Measurements from ENCODE around the gene KIAA0513. TPM values are rescaled to one million over a fixed set of nuclear protein-coding genes. Genes with fewer than 3 reads are reported as not detected.

KIAA0513 gene
- total RNA-seq, 1 experiment from 2014 or later: 6.6 TPM

GRCh38 chr16:85075236-85075924 lies 47.8 kb downstream of the KIAA0513 start (continued):
- no peak for TF ChIP-seq MAX (IDR thresholded peaks at IDR 0.05)
- TF ChIP-seq CTCF (IDR thresholded peaks at IDR 0.05 in 2 of 3, conservative IDR thresholded peaks at IDR 0.05 in 1 of 3; ENCODE audit: borderline replicate concordance in 1 of 3, insufficient read depth in 1 of 3, low read depth in 2 of 3, low read length in 2 of 3): no peak
- TF ChIP-seq JUND (IDR thresholded peaks at IDR 0.05): no peak

GRCh38 chr16:85077039-85077438 lies 49.4 kb downstream of the KIAA0513 start:
- Histone ChIP-seq H3K4me2 (ENCODE audit: low read length) (no peak overlapping the region), H3K4me1 (ENCODE audit: control insufficient read depth in 1 of 2, insufficient read depth in 2 of 2, low read length in 2 of 2) (no peaks in the 10 kb centered on the region), H3K4me3 (replicated peaks in 1 of 2; ENCODE audit: low read depth in 1 of 2, low read length in 2 of 2) (no peak overlapping the region), H3K9me3 (ENCODE audit: control insufficient read depth in 1 of 2, insufficient read depth in 1 of 2, low read depth in 1 of 2, low read length in 2 of 2) (no peaks in the 10 kb centered on the region), H3K27ac (ENCODE audit: low read depth, low read length) (no peak overlapping the region), H3K27me3 (ENCODE audit: insufficient read depth, low read length) (no peaks in the 10 kb centered on the region), H3K79me2 (ENCODE audit: insufficient read depth, low read length) (no peaks in the 10 kb centered on the region), H3K9me2 (ENCODE audit: insufficient read depth) (no peaks in the 10 kb centered on the region), H4K20me1 (ENCODE audit: insufficient read depth) (no peaks in the 10 kb centered on the region), H3K9ac (ENCODE audit: low read length) (no peak overlapping the region), H3K36me3 (ENCODE audit: control insufficient read depth in 1 of 2, insufficient read depth in 2 of 2, low read length in 2 of 2) (no peaks in the 10 kb centered on the region), H2AFZ (ENCODE audit: low read depth, low read length, poor library complexity, severe bottlenecking) (no peak overlapping the region)
- intact Hi-C loops (cut with micrococcal nuclease): no loop called here
- TF ChIP-seq CEBPB (IDR thresholded peaks at IDR 0.05; ENCODE audit: low read depth): no peak
- TF ChIP-seq POLR2AphosphoS5 (IDR thresholded peaks at IDR 0.05; ENCODE audit: low read depth, low read length): no peak
- TF ChIP-seq ELF1 (IDR thresholded peaks at IDR 0.05; ENCODE audit: borderline replicate concordance, low read depth): no peak
- TF ChIP-seq CBX3 (IDR thresholded peaks at IDR 0.05; ENCODE audit: low read depth): no peak
- no peak for TF ChIP-seq JUND (IDR thresholded peaks at IDR 0.05)
- ATAC-seq: peak; percentile 39; the same call in 1 of the 2 replicates
- DNase-seq (ENCODE audit: low read depth, low spot score): no peak
- RAD21 ChIA-PET (ENCODE audit: low non-redundant PET in 1 of 2, low total read pairs in 2 of 2, uncharacterized antibody in 2 of 2, unreplicated experiment in 2 of 2): no interaction called here
- CTCF ChIA-PET: no interaction called here
- POLR2A ChIA-PET: no interaction called here
- BruUV-seq (replicated peaks): no TSS peak
